GM21381 (cell line): ENCODE results near the gene IMP4.

Source experiments
- ATAC-seq: cut with Tn5 transposase; IDR thresholded peaks from one replicate; pipeline ENCODE4 v1.9.1; 2021; ENCODE audit warnings: mild to moderate bottlenecking, moderate library complexity; ENCODE audit not compliant: unreplicated experiment

IMP4 gene

DNA sequence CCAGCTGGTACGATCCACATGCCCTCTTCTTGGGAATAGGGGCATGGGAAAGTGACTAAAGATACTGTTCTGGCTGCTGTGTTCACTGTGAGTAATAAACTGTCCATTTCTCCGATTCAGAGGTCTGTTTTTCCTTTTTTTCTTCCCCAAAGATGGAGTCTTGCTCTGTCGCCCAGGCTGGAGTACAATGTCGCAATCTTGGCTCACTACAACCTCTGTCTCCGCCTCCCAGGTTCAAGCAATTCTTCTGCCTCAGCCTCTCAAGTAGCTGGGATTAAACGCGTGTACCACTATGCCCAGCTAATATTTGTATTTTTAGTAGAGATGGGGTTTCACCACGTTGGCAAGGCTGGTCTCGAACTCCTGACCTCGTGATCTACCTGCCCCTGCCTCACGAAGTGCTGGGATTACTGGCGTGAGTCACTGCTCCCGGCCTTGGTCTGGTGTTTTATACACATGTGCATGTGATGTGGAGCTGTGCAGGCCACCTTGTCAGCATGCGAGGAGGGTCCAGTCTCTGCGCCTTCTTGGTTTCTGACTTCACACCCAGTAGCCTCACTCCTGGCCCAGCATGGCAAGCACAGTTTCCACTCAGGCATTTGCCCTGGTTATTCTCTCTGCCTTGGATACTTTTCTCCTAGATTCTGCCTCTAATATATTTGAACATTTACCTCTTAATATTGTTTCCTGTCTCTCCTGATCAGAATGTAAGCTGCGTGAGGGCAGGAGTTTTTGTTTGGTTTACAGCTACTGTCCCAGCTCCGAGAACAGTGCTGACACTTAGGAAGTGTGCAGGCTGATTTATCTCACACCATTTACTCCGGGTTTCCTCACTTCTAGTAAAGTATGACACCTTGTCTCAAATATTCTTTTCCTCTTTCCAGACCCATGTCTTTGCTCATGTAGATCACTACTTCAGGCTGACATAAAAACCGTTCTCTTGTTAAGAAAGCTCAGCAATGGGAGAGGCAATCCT is 32.9 kb downstream of the IMP4 start:
- ATAC-seq = no peak

DNA sequence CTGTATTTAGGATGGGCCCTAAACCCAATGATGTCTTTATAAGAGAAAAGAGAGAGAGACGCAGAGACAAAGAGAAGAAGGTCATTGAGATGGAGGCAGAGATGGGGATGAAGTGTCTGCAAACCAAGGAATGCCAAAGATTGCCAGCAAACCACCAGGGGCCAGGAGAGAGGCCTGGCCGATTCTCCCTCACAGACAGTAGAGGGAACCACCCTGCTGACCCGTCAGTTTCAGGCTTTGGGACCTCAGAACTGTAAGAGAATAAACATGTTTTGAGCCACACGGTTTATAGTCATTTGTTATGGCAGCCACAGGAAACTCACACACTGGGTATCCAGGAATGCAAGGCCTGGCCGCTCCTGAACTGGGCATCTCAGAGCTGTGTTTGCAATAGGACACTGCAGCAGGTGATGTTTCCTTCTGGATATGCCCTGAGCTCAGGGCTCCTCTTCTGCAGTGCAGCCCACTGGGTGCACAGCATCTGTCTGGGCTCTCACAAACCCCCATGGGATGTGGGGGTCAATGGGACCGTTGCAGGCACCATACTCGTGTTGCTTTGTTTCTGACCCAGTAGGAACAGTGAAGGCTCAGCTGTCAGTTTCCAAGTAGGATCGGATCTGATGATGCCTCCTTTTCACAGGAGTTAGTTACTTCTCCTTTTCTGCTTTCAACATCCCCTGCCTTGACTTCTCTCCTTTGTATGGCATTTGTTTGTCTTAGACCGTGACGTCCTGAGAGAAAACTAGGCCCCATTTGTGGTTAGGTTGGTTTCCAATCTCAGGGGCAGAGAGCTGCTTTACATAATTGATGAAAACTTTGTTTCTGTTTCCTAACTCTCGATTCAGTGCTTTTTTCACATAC is 34.0 kb downstream of the IMP4 start:
- ATAC-seq = peak; percentile 56

DNA sequence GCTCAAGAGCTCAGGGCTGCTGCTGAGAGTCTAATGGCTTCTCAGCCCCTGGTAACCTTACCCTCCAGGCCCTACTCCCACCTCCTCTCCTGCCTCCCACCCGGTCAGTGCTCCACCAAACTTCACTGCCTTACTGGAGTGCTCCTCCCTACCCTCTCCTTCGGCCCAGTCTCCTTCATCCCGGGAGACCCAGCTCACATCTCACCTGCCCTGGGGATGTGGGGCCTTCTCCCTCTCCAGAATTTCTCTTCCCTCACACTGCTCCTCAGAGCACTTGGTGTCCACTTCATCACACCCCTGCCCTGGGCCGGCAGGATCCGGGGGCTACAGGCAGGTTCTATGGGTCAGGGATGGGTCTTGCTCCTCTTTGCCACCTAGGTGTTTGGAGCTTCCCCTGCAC is 34.8 kb downstream of the IMP4 start:
- no peak for ATAC-seq

DNA sequence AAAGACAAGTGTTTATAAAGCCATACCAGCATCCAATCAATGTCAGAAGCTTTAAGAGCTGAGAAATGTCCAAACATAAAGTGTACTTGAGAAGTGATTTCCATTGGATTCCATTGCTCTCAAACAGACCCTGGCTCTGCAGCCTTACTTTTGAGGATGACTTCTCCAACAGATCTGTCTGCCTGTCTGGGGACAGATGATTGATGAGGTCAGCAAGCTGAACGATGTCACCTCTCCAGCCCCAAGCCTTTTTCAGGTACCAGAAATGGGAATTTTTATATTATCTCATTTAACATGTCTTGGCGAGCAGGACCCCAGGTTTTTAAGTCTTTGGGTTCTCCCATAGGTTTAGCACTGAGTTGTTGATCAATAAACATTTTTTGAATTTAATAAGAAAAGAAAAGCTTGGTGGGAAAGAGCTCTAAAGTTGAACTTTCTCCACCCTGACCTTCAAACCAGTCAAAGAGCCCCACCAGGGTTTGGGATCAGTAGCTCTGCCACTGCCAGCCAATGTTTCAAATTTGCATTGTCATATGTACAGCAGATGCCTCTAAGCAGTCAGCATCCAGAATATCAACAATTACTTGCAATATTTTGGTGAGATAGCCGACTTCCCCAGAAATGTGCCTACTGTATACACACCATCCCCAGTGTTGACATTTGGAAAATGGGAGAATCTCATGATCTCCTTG is 35.7 kb downstream of the IMP4 start:
- no peak for ATAC-seq

DNA sequence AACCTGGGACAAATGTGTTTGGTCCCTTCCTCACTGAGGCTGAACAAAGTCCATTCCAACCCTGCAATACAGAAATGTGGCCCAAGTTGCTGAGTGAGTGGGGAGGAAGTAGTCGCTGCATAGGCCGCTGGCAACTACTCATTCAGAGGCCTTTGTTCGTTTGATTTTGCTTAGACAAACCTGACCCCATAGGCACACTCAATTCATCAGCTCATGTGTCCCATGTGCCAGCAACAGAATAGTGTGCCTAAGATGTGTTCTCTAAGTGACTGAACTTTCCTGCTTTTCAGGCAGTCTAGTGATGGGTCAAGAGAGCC is 36.2 kb downstream of the IMP4 start:
- ATAC-seq = no peak

DNA sequence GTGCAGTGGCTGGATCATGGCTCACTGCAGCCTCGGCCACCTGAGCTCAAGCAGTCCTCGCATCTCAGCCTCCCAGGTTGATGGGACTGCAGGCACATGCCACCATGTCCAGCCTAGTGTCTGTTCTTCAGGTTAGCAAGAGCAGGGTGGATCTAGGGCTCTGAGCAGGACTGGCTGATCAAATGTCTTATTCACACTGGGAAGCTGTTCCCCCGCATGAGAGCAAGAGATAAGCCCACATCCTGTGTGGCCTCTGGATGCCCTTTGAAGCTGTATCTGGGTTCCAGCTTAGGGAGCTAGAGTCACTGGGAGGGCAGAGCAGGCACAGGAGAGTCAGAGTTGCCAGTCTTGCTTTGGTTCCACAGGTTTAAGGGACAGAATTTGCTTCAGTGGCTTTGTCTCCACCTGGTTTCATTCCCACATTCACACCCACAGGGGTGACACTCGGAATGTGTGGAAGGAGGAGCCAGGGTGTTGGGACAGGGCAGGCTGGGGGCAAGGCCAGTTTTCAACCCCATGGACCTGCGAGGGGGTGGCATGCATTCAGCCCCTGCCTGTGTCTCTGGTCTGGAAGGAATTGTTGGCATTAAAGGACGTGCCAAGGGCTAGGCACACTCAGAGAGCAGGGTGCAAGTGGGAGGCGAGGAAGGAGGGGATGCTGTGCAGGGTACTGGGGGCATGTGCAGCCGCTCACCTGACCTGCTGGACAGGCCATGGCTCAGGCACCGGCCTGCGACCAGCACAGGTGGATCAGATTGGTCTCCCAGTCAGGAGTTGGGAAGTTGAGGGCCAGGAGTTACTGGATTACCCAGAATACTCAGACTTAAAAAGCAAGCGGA is 37.6 kb downstream of the IMP4 start:
- no peak for ATAC-seq

DNA sequence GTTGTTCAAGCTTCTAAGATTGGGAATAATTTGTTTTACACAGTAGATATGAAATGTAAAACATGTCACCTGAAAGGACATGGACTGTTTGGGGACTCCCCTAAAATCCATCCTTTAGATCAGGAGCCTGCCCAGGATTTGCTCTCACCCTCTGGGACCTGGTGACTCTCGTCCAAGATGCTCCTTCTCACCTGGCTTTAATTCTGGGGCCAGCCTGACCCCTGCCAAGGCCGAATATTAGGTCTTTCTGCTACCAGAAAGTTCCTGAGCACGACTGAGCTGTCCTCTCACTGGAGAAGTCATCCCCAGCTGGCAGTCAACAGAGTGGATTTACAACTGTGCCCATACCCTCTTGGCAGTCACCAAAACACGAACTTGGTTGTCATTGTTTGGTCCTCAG is 38.4 kb downstream of the IMP4 start:
- no peak for ATAC-seq

DNA sequence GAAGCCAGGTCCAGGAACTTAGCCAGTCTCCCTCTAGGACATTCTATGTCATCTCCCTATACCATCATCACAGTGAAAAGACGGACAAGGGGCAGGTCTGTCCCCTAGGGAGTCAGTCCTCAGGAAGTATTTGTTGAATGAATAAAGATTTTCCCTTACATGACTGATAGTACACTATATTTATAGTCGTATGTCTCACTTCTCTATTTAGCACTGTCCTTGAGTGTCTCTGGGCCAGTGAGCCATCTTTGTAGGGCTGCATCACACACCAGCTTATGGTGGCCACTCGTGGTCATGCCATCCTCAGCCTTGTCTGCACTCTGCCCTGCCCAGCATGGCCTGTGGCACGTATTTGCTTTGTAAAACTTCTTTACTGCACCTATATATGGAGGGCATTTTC is 38.9 kb downstream of the IMP4 start:
- no peak for ATAC-seq

DNA sequence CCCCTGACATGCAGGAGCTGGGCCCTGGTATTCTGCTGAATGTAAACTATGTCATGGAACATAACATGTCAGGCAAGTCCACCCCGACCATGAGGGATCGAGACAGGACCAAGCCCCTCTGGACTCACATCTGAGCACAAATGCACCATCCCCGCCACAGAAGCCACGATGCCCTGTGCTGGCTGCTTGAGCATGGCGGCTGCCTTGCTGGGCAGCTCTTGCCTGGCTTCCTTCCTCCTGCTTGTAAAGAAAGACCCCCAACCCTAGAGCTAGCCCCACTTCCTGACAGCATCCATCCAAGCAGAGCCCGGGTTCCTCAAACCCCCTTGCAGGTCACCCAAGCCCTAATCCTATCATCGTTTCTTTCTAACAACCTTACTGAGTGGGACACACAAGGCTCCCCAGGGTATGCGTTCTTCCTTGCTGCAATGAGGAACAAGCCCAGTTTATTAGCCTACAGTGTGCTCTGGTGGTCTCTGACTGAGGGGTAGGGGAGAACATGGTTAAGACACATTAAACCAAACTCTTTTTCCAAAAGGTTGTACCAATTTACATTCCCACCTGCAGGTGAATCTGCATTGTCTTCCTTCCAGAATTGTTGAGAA is 39.7 kb downstream of the IMP4 start:
- no peak for ATAC-seq

DNA sequence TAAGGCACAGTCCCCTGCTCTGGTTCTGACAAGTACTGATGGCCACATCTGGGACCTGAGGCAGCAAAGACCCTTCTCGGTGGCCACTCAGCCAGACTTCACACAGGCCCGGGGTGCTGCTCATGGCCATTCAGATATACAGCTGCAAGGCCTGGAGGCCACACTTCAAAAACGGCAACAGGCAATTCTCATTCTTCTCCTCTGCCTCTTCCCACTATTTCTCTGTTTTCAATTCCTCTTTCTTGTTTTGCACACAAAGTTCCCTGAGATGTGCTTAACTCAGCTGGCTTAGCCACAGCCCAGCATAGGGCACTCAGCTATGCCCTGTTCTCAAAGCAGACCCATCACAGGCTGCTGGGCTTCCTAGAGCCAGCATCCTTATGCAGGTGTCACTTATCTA is 43.0 kb downstream of the IMP4 start:
- peak; percentile 62 for ATAC-seq

DNA sequence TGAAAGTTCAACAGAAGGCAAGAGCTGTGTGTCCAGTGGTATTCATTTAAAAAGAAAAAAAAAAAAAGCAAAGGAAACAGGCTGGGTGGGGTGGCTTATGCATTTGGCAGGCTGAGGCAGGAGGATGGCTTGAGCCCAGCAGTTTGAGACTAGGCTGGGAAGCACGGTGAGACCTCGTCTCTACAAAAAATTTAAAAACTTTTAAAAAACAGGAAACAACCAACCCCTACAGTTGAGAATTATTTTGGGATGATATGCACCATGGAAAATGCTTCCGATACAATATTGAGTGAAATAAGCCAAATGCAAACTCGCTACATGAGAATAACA is 44.3 kb downstream of the IMP4 start:
- no peak for ATAC-seq

DNA sequence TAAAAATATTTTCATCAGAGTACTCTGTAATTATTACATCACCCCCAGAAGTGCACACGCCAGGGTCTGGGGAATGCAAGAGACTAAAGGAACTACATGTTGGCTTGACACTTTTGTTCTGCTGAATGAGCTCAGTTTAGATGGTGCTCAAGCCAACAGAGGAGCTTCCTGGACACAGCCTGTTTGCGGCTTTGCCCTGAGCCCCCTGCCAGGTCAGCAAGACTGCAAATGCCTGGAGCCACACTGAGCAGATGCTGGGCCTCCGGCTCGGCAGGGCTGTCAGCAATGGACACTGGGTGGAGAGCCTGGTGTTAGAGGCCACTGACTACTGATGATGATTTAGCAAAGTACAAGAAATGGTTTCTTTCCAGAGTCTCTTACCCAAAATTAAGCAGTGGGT is 45.1 kb downstream of the IMP4 start:
- ATAC-seq = no peak

DNA sequence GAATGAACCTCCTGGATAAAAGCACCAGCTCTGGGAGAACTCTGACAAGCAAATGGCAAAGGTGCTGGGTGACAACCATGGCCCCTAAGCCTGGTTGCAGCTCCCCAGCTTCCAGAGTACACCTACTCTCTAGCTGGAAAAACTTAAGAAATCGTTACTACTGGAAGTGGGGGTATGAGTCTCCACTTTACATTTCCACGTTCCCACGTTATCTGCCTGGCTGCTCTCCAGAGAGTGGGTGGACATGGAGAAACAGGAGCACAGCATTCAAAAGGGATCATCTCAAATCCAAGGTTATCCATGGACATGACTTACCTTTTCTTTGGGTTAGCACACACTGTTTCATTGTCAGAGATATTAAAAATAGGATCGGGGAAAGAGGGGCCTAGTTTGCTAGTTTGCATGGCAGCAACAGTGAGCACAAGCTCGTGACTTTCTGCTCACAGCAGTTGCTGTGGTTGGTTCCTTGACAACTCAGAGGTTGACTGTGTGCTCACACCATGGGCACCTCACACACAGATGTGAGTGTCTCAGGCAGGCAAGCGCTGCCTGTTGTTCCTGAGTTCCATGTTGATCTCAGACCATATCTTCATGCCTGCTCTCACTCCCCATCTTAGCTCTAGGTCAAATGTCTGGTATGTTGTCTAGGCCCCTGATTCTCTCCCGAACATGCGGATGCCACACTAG is 45.7 kb downstream of the IMP4 start:
- no peak for ATAC-seq

DNA sequence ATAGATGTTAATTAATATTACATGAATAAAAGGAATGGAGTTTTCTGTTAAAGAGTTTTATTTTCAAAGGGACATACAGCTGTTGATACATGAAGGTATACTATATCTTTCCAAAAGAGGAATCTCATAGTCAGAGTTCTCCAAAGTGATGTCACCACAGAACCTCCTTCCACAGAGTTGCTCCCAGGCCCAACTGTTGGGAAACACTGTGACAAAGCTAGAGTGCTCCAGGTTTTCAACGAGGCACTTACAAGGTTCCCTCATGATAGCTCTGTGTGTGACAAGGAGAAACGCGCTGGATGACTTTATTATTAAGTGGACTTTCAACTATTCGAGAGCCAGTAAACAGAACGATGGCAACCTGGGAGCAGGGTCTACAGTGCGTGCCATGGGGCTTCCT is 46.7 kb downstream of the IMP4 start:
- ATAC-seq = no peak

DNA sequence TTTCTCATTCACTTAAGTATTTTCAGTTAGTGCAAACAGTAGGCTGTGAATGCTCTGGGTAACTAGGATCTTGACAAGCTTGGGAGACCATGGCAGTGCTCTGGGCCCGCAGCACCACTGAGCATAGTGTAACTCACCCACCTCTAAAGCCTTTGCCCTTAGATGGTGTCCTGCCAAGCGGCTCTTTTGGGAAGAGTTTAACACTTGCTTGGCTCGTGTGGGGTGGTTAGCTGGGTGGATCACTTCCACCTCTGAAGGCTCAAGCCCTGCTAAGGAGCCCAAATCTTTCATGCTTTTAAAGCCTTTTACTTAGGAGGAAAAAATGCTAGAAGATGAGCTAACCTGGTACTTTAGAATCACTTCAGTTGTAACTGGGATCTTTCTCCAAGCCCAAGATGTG is 47.1 kb downstream of the IMP4 start:
- ATAC-seq = no peak

DNA sequence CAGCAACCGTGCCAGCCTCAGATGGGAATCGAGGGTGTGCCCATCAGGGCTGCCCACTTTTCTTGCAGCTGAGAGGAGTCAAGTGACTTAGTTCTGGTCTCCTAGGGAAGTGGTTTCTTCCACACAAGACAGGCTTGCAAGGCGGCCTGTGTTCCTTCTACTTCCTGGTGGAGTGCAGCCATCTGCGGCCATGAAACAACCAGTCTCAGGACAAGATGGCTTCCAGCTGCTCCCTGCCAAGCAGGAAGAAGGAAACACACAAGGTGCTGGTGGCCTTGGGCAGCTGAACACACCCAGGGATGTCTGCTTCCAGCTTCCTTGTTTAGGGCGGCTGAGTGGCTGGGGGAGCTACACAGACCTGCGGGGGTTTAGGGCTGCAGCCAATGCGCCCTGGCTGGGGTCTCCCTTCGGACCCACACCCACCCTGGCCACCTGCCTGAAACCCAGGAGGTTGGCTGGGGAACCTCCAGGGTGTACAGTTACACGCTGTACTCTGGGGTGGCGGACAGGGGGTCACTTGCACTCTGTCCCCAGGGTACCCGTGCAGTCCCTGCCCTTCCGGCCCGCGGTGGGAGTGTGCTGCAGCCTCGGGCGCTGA is 47.9 kb downstream of the IMP4 start:
- peak; percentile 23 for ATAC-seq

DNA sequence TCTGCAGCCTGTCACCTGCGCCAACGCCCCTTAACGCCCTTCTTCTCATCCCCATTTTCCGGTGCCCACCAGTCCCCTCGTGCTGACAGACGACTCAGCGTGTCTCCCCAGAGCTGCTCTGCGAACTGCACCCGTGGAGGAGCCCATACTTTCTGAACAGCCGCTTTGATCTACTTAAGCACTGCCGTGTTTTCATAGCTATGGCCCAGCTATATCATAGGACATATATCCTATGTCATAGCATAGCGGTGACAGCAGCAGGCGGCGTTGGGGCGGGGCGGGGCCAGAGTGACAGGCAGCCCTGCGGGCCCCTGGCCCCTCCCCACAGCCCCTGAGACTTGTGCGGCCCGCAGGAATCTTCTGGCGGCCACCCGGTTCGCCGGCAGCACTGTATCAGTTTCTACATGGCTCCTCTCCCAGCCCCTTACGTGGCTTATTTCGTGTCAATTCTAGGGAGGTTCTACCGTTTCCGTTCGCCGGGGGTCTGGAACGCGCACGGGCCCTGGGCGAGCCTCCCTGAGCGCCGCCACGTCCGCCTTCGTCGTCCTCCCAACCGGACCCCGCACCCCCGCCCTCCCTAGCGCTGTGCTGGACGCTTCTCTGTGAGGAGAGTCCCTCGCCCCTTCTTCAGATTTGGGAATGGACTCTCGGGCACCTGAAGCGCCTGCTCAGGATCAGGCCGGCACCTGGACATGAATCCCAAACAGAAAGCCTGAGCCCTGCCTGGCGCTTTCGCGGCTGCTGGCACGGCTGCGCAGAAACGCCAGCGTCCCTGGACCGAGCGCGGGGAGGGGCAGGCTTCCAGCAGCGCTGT is 48.6 kb downstream of the IMP4 start:
- ATAC-seq = peak; percentile 88

DNA sequence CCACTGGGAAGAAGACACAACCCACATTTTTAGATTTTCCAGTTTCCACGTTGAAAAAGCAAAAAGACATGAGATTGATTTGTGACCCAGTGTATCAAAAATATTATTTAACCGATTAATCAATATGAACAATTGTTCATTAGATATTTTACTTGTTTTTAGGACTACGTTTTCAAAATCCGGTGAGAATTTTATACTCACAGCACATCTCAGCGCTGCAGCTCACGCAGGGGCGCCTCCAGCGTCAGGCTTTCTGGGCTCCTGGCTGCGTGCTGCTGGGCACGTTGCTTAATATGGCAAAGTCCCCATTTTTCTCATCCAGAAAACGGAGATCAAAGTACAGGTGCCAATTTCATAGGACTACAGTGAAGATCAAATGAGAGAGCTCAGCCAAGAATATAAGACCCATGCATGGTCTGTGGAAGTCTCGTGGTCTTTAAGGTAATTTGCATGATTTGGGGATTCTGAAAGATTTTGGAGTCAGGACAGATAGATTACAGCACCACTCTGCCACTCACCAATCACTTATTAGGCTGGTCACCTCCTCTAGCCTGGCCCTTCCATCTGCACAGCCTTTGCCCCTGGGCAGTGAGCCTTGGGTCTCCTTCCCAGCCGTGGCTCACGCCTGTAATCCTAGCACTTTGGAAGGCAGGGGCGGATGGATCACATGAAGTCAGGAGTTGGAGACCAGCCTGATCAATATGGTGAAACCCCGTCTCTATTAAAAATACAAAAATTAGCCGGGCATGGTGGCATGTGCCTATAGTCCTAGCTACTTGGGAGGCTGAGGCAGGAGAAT is 49.4 kb downstream of the IMP4 start:
- no peak for ATAC-seq
